OCI-LY3 (cell line): ENCODE results near the gene EDA.

Experiments used
- H2AFZ ChIP-seq: fragments of 200-600, 300-600 bp; shearing (Covaris generic); 2 replicates; pipeline ENCODE4 v1.6.0; 2014; ENCODE audit warnings: antibody characterized with exemption, low read depth, low read length
- H3K27ac ChIP-seq: fragments of 200-600, 300-600 bp; sonication (generic); 2 replicates; pipeline ENCODE4 v1.5.1; 2014; ENCODE audit warnings: mild to moderate bottlenecking, low read length, moderate library complexity, mixed read lengths
- H3K27me3 ChIP-seq: fragments of 200-600, 300-600 bp; sonication (generic); 2 replicates; pipeline ENCODE4 v1.6.1; 2014; ENCODE audit warnings: low read depth, low read length, mixed read lengths
- H3K36me3 ChIP-seq: fragments of 200-600, 300-600 bp; sonication (generic); replicated peaks from 2 replicates; pipeline ENCODE3; 2014; ENCODE audit warnings: low read depth, low read length, mixed read lengths
- H3K4me1 ChIP-seq: fragments of 300-600, 200-600 bp; sonication (generic); 2 replicates; pipeline ENCODE4 v1.6.1; 2014; ENCODE audit warnings: low read length, mixed read lengths
- H3K4me2 ChIP-seq: fragments of 200-600, 300-600 bp; sonication (generic); 2 replicates; pipeline ENCODE4 v1.6.1; 2014; ENCODE audit warnings: low read length, mixed read lengths
- H3K4me3 ChIP-seq: fragments of 300-600, 200-600 bp; sonication (generic); 2 replicates; pipeline ENCODE4 v1.5.1; 2014; ENCODE audit warnings: antibody characterized with exemption, mild to moderate bottlenecking, low read length, moderate library complexity
- H3K79me2 ChIP-seq: fragments of 300-600, 200-600 bp; shearing (Covaris generic); 2 replicates; pipeline ENCODE4 v1.6.1; 2014; ENCODE audit warnings: mild to moderate bottlenecking, low read length, mixed read lengths
- H3K9ac ChIP-seq: fragments of 300-600, 200-600 bp; shearing (Covaris generic); 2 replicates; pipeline ENCODE4 v1.6.0; 2014; ENCODE audit warnings: mild to moderate bottlenecking, low read length, moderate library complexity
- H3K9me3 ChIP-seq: fragments of 200-600, 300-600 bp; shearing (Covaris generic); 2 replicates; pipeline ENCODE4 v1.6.1; 2014; ENCODE audit warnings: low read length, mixed read lengths; ENCODE audit not compliant: insufficient read depth
- H4K20me1 ChIP-seq: fragments of 200-600, 300-600 bp; sonication (generic); 2 replicates; pipeline ENCODE4 v1.6.1; 2016; ENCODE audit warnings: low read length, mixed read lengths; ENCODE audit not compliant: insufficient read depth
- CTCF ChIP-seq: fragments of 200-600, 300-600 bp; sonication (generic); IDR thresholded peaks from 2 replicates; pipeline ENCODE4 v1.5.1; 2014; ENCODE audit warnings: antibody characterized with exemption, low read length, low read depth
- EZH2phosphoT487 ChIP-seq: fragments of 200-600 bp; shearing (Covaris generic); IDR thresholded peaks from 2 replicates; pipeline ENCODE4 v1.6.1; 2018; ENCODE audit warnings: antibody characterized with exemption, mixed run types, low read depth

The EDA gene

GRCh38 chrX:70054391-70054790, 438.5 kb downstream of the EDA start:
- H4K20me1 ChIP-seq, result no peaks in the 10 kb centered on the region
- no peak overlapping the region for H3K9ac ChIP-seq
- no peak overlapping the region for H2AFZ ChIP-seq
- H3K4me1 ChIP-seq, result no peaks in the 10 kb centered on the region
- no peaks in the 10 kb centered on the region for H3K27me3 ChIP-seq
- no peak for TF ChIP-seq CTCF
- no peak for TF ChIP-seq EZH2phosphoT487
- H3K27ac ChIP-seq, result no peak overlapping the region
- H3K4me3 ChIP-seq, result no peak overlapping the region
- no peaks in the 10 kb centered on the region for H3K9me3 ChIP-seq
- H3K79me2 ChIP-seq, result no peaks in the 10 kb centered on the region
- no peaks in the 10 kb centered on the region for H3K36me3 ChIP-seq
- no peak overlapping the region for H3K4me2 ChIP-seq

DNA sequence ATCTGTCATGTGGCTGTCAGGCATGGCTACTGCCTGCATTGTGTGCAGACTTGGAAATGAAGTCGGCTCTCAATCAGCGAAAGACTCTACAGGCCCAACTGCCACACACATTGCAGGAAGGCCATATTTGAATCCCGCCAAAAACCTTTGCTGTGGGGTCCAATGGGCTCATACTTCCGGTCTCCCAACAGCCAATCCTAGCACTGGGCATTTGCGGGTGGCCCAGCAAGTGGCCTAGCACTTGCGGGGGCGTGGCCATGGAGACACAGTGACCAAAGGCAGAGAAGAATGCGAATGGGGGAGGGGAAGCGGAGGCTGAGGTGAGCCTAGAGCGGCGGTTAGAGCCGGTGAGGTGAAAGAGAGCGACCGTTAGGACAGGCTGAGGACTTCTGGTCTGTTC, 446.2 kb downstream of the EDA start, which contains the start of gene OTUD6A:
TSS of gene OTUD6A (plus strand) at position 382 of the 400 bp plus-strand sequence. CDS start 68 bp downstream, outside the sequence.
- Histone ChIP-seq H3K9me3 (no peaks in the 10 kb centered on the region), H3K27me3 (no peaks in the 10 kb centered on the region), H3K27ac (no peak within 1 kb of the TSS), H3K4me2 (no peak within 1 kb of the TSS), H3K9ac (no peak within 1 kb of the TSS), H3K36me3 (no peaks in the 10 kb centered on the region), H4K20me1 (no peaks in the 10 kb centered on the region), H3K4me1 (no peaks in the 10 kb centered on the region), H3K79me2 (no peaks in the 10 kb centered on the region), H2AFZ (no peak within 1 kb of the TSS), H3K4me3 (no peak within 1 kb of the TSS)
- TF ChIP-seq EZH2phosphoT487 (no peak), CTCF (no peak)

- H3K27me3 ChIP-seq, result no peaks in the 10 kb centered on the region
- no peaks in the 10 kb centered on the region for H3K9me3 ChIP-seq
- H3K4me2 ChIP-seq, result no peak overlapping the region
- no peak overlapping the region for H2AFZ ChIP-seq
- no peaks in the 10 kb centered on the region for H4K20me1 ChIP-seq
- no peaks in the 10 kb centered on the region for H3K4me1 ChIP-seq
- H3K79me2 ChIP-seq, result no peaks in the 10 kb centered on the region
- H3K27ac ChIP-seq, result no peak overlapping the region
- no peak overlapping the region for H3K4me3 ChIP-seq
- no peaks in the 10 kb centered on the region for H3K36me3 ChIP-seq
- TF ChIP-seq EZH2phosphoT487 (no peak), CTCF (no peak)
- H3K9ac ChIP-seq, result no peak overlapping the region
These were observed 447.1 kb downstream of the EDA start for GRCh38 chrX:70062961-70063550.

DNA sequence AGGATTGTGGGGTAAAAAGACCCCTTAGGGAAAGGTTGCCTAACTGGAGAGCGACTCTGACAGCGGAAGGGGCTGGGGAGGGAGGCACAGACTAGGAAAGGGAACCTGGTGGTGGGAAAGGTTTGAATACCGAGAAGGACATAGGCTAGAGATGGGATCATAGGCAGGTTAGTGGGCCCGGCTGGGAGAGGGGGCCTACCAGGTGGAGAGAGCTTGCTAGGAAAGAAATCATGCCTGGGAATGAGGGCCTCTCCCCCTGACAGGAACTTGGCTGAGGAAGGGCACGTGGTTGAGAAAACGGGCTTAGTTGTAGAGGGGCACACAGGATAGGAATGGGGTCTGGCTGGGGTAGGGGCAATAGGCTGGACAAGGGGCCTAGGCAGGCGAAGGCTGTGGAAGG, 450.7 kb downstream of the EDA start:
- H3K4me1 ChIP-seq, result no peaks in the 10 kb centered on the region
- H3K4me2 ChIP-seq, result no peak overlapping the region
- H4K20me1 ChIP-seq, result no peaks in the 10 kb centered on the region
- H2AFZ ChIP-seq, result no peak overlapping the region
- H3K27ac ChIP-seq, result no peak overlapping the region
- no peaks in the 10 kb centered on the region for H3K9me3 ChIP-seq
- no peak overlapping the region for H3K4me3 ChIP-seq
- no peaks in the 10 kb centered on the region for H3K36me3 ChIP-seq
- H3K79me2 ChIP-seq, result no peaks in the 10 kb centered on the region
- no peak overlapping the region for H3K9ac ChIP-seq
- TF ChIP-seq CTCF, result no peak
- TF ChIP-seq EZH2phosphoT487, result no peak
- no peaks in the 10 kb centered on the region for H3K27me3 ChIP-seq
